GM19351 (cell line): Measurements from ENCODE around the gene ARMC2.
"Not testable (repeated sequence)": the region's sequence is repeated elsewhere in the genome, so short reads cannot be mapped to it uniquely, and the experiment has no call there.

Experiments used
- ATAC-seq: cut with Tn5 transposase; IDR thresholded peaks from one replicate; pipeline ENCODE4 v1.9.1; 2021; ENCODE audit warnings: mild to moderate bottlenecking, moderate library complexity; ENCODE audit not compliant: unreplicated experiment

The ARMC2 gene

DNA sequence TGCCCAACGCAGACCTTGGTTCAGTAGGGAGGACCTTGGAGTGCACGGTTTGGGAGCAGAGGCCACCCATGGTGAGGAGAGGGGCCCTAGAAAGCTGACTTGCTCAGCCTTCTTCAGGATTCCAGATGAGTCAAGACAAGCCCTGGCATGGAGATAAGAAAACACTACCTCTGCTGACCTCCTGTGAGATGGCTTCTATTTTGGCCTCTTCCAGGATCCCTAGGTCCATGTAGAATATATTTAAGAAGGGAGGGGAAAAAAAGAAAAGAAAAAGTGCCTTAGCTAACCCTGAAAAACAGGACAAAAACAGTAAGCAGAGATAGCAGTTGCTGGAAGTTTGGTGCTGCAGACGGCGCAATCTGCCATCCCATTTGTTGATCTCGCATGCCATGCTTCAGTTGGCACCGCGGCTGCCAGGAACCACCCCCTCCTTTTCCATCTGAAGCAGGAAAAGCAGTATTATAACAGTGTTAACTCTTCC lies 100.0 kb downstream of the ARMC2 start:
- ATAC-seq = no peak

DNA sequence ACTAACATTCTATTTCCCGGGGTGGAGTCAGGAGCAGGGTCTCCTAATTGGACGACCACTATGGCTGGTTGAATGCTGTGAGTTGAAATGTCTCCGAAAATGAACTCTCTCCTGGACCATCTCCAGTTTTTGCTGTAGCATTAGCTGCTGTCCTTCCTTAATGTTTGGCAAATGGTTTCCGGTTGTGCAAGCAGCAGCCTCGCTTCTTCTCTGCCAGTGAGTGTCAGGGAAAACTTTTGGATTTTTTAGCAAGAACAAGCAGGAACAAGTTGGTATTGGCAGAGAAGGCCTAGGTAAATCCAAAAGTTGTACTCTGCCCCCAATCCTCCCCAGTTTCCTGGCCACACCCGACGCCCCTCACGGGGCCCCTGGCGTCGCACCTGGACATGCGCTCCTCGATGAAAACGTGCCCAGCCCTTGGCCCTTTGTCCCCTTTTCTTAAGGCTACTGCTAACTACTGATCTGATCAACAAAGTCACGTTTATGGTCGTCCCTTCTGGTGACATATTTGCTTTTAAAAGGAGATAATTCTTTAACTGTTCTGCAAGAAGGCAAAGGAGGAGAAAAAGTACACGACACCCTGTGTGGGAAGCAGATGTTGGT lies 103.2 kb downstream of the ARMC2 start:
- ATAC-seq = no peak

GRCh38 chr6:108952776-108953486 lies 104.7 kb downstream of the ARMC2 start:
- ATAC-seq = no peak

DNA sequence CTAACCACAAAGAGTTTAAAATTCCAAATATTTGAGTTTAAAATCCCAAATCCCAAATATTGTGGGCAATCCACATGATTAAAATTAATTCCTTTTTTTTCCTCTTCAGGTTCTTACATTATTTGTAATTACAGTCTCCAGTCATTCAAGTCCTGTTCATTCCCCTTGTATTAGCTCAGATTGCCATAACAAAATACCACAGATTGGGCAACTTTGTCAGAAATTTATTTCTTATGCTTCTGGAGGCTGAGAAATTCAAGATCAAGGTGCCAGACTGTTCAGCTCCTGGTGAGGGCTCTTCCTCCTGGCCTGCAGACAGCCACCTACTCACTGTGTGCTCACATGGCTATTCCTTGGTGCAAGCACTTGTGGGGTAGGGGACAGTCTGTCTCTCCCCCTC lies 105.5 kb downstream of the ARMC2 start:
- no peak for ATAC-seq

GRCh38 chr6:108955329-108955949 lies 107.2 kb downstream of the ARMC2 start:
- ATAC-seq = no peak

GRCh38 chr6:108957221-108957620 lies 109.0 kb downstream of the ARMC2 start:
- ATAC-seq = no peak

DNA sequence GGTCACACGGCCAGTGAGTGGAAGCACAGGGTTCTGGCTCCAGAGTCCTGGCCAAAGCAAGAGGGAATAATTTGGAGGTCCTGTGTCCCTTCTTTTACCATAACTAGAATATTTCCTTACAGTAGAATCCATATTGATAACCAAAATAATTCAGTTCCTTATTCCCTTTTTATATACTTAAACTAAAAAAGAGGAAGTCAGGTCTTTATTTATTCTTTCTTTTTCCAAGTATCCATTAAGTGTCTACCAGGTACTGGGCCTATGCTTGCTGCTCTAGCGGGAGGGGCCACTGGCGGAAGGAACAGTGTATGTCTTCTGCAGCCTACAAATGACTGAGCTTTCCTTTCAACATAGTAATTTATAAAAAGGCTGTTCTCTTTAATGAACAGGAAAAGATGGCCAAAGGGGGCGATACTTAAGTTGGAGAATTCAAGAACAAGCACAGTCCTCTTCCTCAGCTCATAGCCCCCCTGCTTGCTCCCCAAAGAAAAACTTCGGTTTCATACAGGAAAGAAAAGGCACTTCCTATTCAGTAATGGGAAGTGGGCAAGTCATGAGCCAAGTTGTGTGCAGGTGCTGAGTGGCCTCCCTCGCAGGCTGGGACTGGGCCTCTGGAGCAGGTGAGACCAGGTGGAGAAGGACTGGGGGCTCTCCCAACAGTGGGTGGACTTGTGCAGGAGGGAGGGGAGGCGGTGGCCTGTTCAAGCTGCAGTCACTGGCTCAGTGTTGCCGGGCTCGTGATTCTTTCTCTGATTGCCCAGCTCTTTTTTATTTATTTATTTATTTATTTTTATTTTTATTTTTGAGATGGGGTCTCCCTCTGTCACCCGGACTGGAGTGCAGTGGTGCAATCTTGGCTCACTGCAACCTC lies 110.9 kb downstream of the ARMC2 start:
- ATAC-seq = no peak

GRCh38 chr6:108959972-108960582 lies 111.9 kb downstream of the ARMC2 start:
- ATAC-seq = no peak

DNA sequence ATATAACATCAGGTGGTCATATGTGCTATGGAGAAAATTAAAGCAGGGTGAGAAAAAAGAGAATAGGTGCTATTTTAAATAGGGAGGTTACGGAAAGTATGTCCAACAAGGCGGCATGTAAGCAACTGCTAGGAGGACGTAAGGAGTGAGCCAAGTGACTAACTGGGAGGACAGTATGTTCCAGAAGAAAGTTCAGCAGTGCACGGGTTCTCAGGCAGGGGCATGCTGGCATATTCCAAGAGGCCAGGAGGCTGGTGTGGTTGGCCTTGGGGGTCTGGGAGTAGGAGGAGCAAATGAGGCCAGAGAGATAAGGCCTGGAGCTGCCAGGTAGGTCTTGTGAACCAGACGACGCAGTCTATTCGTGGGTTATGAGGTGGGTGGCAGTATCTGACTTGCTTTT lies 112.4 kb downstream of the ARMC2 start:
- ATAC-seq = no peak

DNA sequence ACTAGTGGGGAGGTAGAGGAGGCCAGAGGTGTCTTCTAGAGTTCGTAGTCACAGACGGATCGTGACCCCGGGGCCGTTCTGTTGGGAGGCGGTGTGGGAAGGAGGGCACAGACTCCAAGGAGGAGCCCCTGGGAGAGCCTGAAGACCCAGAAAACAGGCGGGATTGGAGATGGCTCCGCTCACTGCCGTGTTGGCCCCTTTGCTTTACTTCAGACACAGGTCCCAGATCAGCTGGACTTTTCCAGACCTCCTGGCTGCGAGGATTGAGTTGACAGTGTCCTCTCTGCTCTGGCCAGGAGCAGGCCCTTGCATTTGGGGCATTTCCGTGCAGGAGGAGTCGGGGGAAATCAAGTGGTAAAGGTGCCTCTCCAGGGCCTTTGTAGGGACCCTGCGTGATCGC lies 112.9 kb downstream of the ARMC2 start:
- no peak for ATAC-seq

DNA sequence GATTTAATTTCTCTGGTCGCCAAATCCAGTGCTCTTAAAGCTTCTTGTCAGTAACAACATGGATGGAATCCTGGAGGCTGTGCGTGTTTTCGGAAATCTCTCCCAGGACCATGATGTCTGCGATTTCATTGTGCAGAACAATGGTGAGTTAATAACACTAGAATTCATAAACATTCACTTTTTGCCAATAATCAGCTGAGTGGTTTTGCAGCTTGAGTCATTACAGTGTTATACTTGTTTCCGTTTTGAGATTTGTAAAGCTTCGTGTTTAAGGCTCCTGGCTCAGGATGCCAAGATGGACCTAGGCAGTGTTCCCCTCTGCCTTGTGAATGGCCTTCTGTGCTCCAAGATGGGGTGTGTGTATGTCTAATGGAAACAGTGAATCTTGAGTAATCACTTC lies 113.8 kb downstream of the ARMC2 start:
- ATAC-seq = no peak

- no peak for ATAC-seq
These were observed 118.0 kb downstream of the ARMC2 start for GRCh38 chr6:108966251-108966650.

DNA sequence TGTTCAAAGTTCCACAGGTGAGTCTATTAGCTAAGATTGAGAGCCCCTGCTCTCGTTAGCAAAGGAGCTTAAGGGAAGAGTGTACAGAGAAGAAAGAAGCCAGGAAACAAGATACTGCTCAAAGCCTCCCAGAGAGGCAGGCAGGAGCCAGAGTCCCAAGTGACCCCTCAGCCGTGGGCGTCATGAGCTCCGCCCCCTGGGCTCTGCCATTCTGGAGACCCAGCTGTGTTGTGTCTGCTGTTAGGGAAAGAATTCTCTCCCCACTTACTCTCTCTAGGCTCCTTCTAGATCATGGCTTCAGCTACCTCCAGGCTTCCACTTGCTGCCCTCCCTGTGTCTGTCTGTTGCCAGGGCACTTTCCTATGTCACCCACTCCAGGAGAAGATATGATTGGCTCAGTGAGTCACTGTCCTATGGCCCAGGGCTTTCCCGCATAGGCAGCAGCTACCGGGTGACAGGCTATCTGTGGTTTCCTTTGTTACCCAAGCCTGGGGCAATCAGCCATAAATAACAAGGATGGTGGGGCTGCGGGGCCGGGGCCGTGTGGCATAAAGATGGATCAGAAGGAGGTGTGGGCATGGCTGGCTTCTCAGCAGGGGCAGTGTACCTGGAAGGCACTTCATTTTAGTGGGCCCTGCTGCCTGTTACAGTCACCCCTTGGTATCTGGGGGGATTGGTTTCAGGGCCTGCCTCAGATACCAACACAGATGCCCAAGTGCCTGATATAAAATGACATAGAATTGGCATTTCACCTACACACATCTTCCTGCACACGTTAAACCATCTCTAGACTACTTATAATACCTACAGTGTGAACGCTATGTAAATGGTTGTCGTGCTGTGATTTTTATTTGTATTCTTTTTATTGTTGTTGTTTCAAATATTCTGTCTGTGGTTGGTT lies 118.9 kb downstream of the ARMC2 start:
- no peak for ATAC-seq

GRCh38 chr6:108968325-108969316 lies 120.4 kb downstream of the ARMC2 start:
- no peak for ATAC-seq

- no peak for ATAC-seq
These were observed 121.6 kb downstream of the ARMC2 start for GRCh38 chr6:108969776-108970175.

DNA sequence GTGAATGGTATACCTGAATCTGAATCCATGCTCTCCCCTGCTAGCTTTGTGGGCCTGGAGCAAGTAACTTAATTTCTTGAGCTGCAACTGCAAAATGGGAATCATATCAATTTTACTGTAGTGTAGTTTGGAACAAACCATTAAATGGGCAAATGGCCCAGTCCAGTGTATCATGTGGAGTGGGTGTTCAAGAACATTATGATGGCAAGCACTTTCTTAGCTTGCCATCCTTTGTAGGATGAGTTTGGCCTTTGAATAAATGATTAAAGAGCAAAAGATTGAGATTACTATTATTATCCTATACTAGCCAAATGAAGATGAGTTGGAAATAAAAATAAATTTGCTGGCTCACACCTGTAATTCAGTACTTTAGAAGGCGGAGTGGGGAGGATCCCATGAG lies 126.0 kb downstream of the ARMC2 start:
- ATAC-seq = no peak

GRCh38 chr6:108978638-108979037 lies 130.4 kb downstream of the ARMC2 start:
- not testable (repeated sequence) for ATAC-seq
